Stimulated activated CD8-positive, alpha-beta memory T cell treated with anti-CD3 and anti-CD28 coated beads, Interleukin-12 subunit alpha, Interleukin-12 subunit beta, amount 100 ng/mL, for 4 hours (primary cell): ENCODE data around the gene MOCOS.
"Not testable (repeated sequence)": the region's sequence is repeated elsewhere in the genome, so short reads cannot be mapped to it uniquely, and the experiment has no call there.

Experiments used
- DNase-seq: peaks from one replicate; pipeline ENCODE4 v3.0.0-alpha.2; 2020; ENCODE audit warnings: low read depth

MOCOS gene

DNA sequence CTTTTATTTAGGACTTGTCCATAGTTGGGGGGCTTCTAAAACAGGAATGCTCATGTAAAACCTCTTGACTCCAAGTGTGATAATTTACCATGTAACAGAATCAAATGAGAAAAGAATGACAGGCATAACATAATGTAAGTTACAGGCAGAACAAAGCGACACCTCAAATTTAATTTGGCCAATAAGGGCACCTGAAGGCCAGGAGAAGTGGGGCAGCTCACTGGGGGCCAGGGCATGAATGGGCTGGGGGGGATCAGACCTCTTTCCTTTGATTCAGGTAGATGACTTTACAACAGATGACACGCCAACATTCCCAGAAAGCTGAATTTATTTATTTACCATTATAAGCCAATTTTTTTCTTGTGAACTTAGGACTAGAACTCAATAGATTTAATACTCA lies 14.5 kb downstream of the MOCOS start:
- DNase-seq = no peak

DNA sequence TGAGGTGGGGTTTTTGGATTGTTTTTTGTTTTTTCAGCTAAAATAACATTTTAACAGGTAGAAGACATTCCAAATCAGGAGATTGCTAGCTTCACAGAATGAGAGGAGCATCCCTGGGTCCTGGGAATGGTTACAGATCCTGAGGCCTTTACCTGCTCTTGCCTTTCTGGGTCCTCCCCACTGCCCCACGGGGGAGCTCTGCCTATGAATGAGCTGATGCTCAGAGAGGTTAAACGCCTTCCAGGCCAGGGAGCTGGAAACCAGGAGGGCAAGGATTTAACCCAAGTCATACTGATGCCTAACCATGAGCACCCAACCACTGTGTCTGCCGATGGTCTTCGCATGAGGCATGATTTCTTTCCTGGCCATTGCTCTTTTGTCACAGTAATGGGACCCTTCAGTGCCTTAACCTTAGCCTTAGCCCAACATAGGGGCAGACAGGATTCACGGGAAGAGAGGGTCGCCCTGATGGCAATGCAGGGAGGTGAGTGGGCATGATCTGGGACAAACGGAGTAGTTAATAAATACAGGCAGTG lies 16.1 kb downstream of the MOCOS start:
- DNase-seq = no peak

DNA sequence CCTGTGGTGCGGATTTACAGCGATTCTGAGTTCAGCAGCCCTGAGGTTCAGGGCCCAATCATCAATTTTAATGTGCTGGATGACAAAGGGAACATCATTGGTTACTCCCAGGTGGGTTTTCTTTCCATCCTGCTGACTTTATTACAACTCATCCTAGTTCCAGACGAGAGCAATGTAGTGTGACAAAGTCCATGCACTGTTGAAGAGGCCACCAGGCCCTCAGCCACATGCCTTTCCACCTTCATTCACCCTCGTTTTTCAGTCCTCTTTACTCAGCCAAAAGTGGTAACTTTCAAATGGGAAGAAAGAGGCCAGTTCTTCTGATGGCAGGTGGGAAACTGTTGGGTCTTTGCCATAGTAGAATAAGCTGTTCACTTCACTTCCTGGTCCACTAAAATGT lies 17.9 kb downstream of the MOCOS start:
- DNase-seq = no peak

DNA sequence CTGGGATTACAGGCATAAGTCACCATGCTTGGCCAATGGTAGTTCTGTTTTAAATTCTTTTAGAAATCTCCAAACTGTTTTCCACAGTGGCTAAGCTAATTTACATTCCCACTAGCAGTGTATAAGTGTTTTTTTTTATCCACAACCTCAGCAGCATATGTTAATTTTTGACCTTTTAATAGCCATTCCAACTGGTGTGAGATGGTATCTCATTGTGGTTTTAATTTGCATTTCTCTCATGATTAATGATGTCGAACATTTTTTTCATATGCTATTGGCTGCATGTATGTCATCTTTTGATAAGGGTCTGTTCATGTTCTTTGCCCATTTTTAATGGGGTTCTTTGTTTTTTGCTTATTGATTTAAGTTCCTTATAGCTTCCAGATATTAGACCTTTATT lies 20.0 kb downstream of the MOCOS start:
- no peak for DNase-seq

DNA sequence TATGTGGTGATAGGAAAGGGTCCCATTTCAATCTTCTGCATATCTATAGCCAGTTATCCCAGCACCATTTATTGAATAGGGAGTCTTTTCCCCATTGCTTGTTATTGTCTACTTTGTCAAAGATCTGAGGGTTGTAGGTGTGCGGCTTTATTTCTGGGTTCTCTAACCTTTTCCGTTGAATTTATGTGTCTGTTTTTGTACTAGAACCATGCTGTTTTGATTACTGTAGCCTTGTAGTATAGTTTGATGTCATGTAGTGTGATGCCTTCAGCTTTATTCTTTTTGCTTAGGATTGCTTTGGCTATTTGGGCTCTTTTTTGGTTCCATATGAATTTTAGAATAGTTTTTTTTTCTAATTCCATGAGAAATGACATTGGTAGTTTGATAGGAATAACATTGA lies 20.7 kb downstream of the MOCOS start:
- not testable (repeated sequence) for DNase-seq

DNA sequence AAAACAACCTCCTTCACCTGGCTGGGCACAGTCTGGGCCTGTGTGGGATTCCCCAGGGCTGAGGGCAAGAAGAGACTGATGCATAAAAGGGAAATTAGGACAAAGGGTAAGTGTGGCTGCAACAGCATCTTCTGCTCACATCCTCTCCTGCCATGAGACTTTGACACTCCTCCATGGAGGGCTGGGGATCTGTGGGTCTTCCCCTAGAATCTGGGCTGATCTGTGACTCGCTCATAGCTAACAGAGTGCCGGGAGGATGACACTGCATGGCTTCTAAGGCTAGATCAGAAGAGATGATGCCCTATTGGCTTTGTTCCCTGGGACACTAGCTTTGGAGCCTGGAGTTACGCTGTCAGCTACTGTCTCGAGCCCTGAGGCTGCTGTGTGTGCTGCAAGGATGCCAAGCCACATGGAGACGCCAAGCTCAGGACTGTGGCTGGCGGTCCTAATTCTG lies 24.3 kb downstream of the MOCOS start:
- DNase-seq = no peak

DNA sequence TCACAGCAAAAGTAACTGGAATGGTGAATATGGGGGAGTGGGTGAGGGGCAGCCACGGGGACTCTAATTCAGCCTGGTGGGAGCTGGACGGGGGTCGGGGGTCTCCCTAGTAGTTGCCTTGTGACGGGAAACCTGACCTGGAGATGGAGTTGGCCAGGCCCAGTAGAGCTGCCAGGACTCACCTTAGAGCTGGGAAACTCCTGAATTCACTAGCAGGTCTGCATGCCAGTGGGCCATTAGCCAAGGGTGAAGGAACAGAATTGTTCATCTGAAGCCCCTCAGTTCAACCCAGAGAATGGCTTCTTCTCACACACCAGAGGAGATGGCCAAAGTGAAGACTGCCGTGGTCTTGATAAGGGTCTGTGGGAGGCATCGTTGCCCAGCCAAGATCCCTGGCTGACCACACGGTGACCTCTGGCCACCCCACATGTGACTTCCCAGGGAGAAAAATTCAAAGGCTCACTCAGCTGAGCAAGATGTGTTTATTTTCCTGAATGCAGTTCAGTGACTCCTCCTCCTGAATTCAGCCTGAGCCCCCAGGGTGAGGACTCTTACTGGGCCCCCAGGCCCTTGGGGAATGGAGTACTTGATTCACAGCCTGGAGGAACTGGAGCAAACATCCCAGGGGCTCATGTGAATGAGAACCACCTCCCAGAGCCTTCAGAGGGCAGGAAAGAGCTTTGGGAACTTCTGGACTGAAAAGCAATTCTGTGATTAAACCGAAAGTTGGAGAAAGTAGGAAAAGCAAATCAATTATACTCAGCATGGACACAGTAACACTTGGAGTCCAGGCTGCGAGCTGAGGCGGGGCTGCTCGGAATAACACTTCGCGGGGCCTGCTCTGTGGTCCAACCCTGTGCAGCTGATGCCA lies 25.2 kb downstream of the MOCOS start:
- no peak for DNase-seq

DNA sequence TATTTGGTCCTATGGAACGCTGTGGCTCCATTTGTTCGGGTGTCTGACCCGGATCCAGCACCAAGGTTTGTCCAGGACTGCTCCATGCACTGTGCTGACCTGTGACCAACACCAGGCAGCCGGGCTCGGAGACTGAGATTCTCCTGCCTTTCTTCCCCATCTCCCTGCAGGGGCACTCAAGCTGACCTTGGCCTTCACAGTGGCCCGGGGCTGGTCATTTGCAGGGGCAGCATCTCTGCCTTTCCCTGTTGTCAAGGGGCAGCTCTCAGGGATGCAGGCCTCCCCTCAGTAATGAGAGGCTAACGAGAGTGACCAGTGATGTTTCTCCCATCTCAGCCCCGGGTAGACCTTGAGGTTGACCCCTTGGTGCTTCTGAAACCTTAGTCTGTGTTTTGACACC lies 27.5 kb downstream of the MOCOS start:
- DNase-seq = no peak

DNA sequence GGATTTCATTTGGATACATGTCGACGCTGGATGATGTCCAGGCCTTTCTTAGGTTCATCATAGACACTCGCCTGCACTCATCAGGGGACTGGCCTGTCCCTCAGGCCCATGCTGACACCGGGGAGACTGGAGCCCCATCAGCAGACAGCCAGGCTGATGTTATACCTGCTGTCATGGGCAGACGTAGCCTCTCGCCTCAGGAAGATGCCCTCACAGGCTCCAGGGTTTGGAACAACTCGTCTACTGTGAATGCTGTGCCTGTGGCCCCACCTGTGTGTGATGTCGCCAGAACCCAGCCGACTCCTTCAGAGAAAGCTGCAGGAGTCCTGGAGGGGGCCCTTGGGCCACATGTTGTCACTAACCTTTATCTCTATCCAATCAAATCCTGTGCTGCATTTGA lies 28.3 kb downstream of the MOCOS start:
- DNase-seq = no peak

DNA sequence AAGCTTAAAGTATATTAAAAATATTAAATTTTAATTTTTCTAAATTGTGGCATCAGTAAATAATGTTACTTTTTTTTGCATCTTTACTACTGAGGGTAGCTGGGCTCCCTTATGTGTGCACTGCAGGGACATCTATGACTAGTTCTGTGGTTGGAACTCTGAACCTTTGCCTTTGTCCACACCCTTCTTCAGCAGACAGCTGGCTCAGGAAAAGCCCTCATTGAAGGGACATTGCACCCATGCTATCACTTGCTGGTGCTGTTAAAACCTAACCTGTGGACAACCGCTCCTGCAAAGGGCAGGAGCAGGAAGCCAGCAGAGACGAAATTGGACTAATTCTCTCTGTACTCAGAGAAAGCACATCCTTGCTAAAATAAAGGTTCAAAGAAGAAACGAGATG lies 30.1 kb downstream of the MOCOS start:
- DNase-seq = no peak

DNA sequence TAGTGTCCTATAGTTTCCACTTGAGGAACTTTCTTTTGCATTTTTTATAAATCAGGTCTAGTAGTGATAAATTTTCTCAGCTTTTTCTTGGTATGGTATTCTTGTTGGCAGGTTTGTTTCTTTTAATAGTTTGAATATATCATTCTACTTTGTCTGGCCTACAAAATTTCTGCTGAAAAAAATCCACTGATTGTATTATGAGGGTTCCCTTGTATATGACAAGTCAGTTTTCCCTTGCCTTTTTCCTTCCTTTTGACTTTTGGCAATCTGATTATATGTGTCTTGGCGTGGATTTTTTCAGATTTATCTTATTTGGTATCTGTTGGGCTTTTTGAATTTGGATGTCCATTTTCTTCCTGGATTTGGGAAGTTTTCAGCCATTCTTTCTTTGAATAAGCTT lies 41.9 kb downstream of the MOCOS start:
- no peak for DNase-seq

DNA sequence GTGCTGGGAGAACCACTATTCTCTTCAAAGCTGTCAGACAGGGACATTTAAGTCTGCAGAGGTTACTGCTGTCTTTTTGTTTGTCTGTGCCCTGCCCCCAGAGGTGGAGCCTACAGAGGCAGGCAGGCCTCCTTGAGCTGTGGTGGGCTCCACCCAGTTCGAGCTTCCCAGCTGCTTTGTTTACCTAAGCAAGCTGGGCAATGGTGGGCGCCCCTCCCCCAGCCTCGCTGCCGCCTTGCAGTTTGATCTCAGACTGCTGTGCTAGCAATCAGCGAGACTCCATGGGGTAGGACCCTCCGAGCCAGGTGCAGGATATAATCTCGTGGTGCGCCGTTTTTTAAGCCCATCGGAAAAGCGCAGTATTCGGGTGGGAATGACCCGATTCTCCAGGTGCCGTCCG lies 53.2 kb downstream of the MOCOS start:
- DNase-seq = not testable (repeated sequence)

DNA sequence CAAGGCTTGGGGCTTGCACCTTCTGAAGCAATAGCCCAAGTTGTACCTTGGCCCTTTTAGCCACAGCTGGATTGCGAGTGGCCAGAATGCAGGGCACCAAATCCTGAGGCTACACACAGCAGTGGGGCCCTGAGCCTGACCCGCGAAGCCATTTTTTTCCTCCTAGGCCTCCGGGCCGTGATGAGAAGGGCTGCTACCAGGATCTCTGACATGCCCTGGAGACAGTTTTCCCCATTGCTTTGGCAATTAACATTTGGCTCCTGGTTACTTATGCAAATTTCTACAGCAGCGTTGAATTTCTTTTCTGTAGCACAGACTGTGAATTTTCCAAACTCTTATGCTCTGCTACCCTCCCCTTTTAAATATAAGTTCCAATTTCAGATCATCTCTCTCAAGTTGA lies 54.5 kb downstream of the MOCOS start:
- no peak for DNase-seq

DNA sequence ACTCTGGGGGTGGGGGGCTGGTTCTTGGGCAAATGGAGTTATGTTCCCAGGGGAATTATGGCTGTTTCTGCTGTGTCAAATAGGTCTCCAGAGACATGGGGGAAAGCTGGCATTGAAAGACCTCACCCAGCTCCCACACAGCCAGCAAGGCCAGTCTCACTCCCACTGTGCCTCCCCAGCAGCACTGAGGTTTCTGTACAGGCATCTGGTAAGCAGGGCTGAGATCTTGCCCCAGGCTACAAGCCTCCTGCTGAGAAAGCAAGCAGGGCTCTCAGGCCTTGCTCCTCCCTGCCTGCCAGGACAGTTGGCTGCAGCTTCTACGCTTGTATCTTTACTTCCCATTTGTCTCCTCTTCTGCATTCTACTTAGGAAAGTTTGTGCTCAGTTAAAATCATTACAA lies 59.7 kb downstream of the MOCOS start:
- DNase-seq = no peak

DNA sequence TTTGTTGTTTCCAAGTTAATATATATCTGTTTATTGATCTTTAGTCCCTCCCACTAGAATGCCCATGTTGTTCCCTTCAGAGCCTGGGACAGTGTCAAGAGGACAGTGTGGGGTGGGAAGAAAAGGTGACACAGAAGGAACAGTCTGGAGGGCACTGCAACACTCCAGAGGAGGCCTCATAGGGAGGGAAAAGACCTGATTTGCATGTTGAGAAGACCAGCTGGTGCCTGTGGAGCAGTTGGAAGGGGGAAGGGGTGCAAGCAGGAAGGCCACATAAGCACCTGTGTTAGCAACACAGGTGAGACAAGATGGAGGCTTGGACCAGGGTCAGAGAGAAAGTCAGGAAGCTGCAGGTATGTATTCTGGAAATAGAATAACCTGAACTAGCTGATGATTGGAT lies 62.1 kb downstream of the MOCOS start:
- no peak for DNase-seq

DNA sequence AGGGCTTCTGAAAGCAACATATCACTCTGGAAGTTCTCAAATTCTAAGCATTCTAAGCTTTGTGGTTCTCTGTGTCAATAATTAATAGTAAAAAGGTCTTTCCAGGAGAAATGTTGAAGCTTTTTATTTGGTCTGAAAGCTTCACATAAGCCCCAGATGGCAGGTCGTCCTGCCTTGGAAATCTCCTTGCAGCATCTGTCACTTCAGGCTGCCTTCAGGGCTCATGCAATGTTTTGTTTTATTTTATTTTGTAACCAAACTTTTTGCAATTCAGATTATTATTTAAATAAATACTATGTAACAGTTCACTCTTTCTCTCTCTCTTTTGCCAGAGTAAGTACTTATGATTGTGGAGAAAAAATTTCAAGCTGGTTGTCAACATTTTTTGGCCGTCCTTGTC lies 63.5 kb downstream of the MOCOS start:
- no peak for DNase-seq

DNA sequence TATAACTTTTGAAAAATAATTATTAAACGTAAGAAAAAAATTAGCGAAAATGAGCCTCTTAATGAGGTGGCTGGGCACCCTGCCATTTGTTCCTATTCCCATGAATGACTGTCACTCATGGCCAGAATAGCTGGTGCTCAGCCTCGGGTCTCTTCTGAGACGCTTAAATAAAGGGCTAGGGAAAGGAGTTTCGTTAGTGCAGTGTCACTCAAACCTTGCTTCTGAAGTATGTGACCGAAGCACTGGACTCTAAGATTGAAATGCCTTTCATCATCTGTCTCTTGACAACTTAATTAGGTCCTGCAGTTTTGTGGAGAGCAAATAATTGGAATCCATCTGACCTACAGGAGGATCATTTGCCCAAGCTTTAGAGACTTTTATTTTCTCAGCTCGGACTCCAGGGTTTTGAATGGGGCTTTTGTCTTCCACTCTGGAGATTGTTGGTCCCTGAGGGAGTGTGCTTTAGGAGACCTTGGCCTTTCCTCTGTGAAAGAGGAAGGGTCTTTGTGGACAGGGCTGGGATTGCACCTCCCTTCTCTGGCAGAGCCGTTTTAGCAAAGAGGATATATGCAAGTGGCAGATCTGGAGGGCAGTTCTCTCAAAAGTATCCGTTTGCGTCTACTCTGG lies 67.9 kb downstream of the MOCOS start:
- no peak for DNase-seq

DNA sequence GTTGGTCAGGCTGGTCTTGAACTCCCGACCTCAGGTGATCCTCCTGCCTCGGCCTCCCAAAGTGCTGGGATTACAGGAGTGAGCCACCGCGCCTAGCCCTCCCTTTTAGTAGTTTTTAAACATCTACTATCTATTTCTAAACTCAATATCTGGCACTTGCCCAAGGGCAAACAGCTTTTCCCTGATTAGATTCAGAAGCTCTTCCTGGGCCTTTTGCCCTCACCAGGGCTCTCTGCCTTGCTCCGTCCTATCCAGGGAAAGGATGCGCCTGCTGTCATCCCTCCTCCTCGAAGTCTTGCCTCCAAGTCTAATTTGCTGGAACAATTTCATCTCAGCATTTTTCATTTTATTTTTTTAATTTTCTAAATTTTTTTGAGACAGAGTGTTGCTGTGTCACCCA lies 68.8 kb downstream of the MOCOS start:
- no peak for DNase-seq

DNA sequence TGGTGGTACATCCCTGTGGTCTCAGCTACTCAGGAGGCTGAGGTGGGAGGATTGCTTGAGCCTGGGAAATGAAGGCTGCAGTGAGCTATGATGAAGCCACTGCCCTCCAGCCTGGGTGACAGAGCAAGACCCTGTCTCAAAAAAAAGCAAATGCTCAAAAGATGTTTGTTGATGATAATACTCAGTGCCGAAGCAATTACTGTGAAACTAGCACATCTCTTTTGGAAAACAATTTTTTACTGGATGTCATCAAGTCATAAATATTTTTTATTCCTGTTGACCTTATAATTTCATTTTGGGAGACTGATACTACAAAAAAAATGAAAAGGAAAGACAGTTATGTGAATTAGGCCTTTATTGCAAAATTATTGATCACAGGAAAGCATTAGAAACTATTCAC lies 75.7 kb downstream of the MOCOS start:
- no peak for DNase-seq

DNA sequence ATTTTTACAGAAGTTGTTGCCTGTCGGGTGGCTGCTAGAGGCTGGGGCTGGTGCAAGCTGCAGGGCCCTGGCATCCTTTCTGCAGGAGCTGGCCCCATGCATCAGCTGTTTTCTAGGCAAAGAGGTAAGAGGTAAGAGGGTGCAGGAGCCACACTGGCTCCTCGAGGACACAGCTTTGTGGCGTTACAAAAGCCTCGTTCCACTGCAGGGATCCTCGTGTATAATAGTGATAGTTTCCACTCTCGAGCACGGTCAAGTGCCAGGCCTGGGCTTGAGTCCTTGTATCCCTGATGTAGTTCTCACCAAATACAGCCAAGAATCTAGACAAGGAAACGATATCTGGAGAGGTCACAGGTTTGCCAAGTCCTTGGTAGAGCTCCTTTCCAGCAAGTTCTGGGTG lies 77.0 kb downstream of the MOCOS start:
- no peak for DNase-seq

DNA sequence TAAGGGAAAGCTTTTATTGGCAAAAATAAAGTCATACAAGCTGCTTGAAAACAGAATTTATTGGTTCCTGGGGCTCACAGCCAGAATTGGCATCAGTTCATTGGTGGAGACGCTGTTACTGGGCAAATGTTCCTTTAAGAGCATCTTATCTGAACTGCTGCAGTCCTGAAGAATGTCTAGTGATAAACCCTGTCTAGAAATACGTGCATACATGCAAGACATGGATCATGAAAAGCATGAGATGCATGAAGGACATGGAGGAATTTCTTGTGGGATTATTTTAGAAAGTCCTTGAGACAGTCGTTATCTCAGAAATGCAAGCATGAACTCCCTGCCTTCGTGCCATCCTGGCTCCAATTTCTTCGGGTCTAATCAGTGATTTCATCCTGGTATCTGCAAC lies 77.7 kb downstream of the MOCOS start:
- no peak for DNase-seq

DNA sequence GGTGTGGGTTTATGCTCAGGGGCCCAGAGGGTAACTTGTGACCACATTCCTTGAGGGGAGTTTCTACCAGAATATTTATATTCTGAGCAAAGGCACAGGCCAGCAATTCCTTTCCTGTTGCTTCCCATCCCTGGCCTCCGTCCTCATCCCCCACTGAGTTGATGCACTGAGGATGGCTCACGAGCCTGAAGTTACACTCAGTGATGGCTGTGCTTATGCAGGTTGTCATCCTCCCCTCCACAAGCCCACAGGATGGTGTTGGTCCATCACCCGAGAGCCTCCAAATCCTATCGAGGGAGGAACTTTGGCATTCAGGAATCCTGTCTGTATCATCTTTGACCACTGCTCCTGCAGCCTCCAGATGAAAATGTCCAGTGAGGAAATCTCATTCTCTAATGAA lies 81.9 kb downstream of the MOCOS start:
- DNase-seq = no peak

DNA sequence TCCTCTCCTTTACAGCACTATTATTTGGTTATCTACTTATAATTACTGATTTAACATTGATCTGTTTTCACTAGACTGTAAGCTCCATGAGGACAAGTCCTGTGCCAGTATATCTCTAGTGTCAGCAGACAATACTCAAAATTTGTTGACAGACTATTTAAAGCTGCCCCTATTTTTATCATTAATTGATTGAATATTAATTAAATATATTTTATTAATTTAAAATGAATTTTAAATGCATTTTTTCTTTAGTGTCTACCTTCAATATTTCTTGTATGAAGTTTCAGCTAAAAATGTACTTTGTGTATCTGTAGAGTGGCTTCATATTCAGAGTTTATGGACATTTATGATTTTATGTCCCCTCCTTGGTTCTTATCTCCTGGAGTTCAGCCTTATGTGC lies 83.9 kb downstream of the MOCOS start:
- DNase-seq = no peak

DNA sequence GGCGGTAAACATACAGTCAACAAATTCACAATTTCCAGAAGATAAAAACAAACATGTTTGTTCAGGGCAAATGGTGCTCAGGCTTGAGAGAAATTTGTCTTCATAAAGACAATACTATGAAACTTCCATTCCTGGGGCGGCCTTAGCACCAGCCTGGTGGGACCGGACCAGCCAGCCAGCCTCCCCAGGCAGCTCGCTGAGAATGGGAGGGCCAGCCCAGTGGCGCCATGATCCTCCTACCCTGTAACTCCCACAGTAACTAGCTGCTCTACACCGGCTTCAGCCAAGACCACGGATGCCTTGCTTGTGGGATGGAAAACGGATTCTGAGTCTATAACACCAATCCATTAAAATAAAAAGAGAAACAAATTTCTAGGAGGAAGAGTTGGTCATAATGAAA lies 86.0 kb downstream of the MOCOS start:
- no peak for DNase-seq
